Pericardium fibroblast (primary cell): Measurements from ENCODE around the gene MBD3L5. TPM values are rescaled to one million over a fixed set of nuclear protein-coding genes. Genes with fewer than 3 reads are reported as not detected.

Experiments
- total RNA-seq: library from RNA; depleted of rRNA; stranded (reverse); fragments of >200 nt; gene quantifications from 2 replicates; pipeline ENCODE4 v1.2.3, GENCODE V29; 2015

MBD3L5 gene
- total RNA-seq = not detected in 2 replicates

DNA sequence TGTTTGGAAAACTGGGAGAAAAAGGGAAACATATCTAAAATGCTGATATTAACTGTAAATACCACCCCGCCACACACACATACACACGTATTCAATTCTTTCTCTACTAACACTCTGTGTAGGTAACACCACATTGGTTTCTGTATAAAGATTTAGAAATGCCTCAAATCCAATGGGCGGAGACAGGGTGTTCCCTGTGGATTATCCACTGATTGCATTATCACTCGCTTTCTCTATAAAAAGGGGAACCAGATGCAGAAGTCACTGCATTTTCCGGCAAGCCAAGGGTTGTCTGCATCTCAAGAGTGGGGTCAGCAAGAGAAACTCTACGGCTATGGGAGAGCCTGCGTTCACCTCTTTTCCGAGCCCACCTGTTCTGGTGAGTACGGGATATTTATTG lies at the start of gene MBD3L5:
Gene MBD3L5 (plus strand): TSS at position 301 of the 400 bp plus-strand sequence. CDS start 34 bp downstream, at position 335.

GRCh38 chr19:7021331-7021730 lies 9.0 kb upstream of the MBD3L5 start, which contains the start of gene MBD3L2B:
TSS of gene MBD3L2B (minus strand) at chr19:7021431. CDS start at chr19:7021397, 34 bp downstream.

GRCh38 chr19:7040079-7040478 lies 9.7 kb downstream of the MBD3L5 start, which contains the start of gene MBD3L4:
TSS of gene MBD3L4 (minus strand) at chr19:7040179. CDS start at chr19:7040144, 35 bp downstream.

DNA sequence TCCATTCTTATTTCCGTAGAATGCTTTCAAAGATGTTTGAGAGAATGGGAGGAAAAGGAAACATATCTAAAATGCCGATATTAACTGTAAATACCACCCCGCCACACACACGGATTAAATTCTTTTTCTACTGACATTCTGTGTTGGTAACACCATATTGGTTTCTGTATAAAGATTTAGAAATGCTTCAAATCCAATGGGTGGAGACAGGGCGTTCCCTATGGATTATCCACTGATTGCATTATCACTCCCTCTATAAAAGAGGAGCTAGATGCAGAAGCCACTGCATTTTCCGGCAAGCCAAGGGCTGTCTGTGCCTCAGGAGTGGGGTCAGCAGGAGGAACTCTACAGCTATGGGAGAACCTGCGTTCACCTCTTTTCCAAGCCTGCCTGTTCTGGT lies 18.6 kb downstream of the MBD3L5 start, which contains the start of gene MBD3L2:
Gene MBD3L2 (plus strand): TSS at position 301 of the 400 bp plus-strand sequence. CDS start 53 bp downstream, at position 354.

GRCh38 chr19:7058576-7058975 lies 28.2 kb downstream of the MBD3L5 start, which contains the start of gene MBD3L3:
TSS of gene MBD3L3 (minus strand) at chr19:7058676. CDS start at chr19:7058605, 71 bp downstream.

GRCh38 chr19:7069042-7069903 lies 38.9 kb downstream of the MBD3L5 start, which contains the start of gene ZNF557:
TSS of gene ZNF557 (plus strand) at chr19:7069703. CDS start at chr19:7075075, 5,372 bp downstream.

Other genes with a start within 250 kb of the MBD3L5 start
- gene ADGRE1, start 143.0 kb upstream of the MBD3L5 start, total RNA-seq = not detected in 2 replicates
- gene MBD3L2B, start 9.1 kb upstream of the MBD3L5 start, total RNA-seq = not detected in 2 replicates
- gene MBD3L4, start 9.6 kb downstream of the MBD3L5 start, total RNA-seq = not detected in 2 replicates
- gene MBD3L2, start 18.7 kb downstream of the MBD3L5 start, total RNA-seq = not detected in 2 replicates
- gene MBD3L3, start 28.1 kb downstream of the MBD3L5 start, total RNA-seq = not detected in 2 replicates
- gene ZNF557, start 39.1 kb downstream of the MBD3L5 start, total RNA-seq = 7.8 and 8.2 TPM in 2 replicates